OCI-LY1 (cell line): Measurements from ENCODE around the gene KRTAP10-2.

Source experiments
- CTCF ChIP-seq: fragments of 200-600 bp; sonication (generic), shearing (Covaris generic); IDR thresholded peaks from 2 replicates; pipeline ENCODE4 v1.5.1; 2017; ENCODE audit warnings: mild to moderate bottlenecking, antibody characterized with exemption, low read length, moderate library complexity, mixed read lengths
- EZH2 ChIP-seq: fragments of 200-600 bp; sonication (generic), shearing (Covaris generic); IDR thresholded peaks from 2 replicates; pipeline ENCODE4 v1.8.0; 2017; ENCODE audit warnings: borderline replicate concordance, mixed run types, mild to moderate bottlenecking, antibody characterized with exemption, low read length, moderate library complexity, mixed read lengths

GRCh38 chr21:44583089-44583799 is 31.9 kb upstream of the KRTAP10-2 start:
- TF ChIP-seq CTCF = no peak
- TF ChIP-seq EZH2 = no peak
